H1 (cell line): ENCODE data around the gene LRR1. TPM values are rescaled to one million over a fixed set of nuclear protein-coding genes. Genes with fewer than 3 reads are reported as not detected.

Source experiments
- CBX8 ChIP-seq: fragments of 300-800, 300-1000 bp; sonication (generic); IDR thresholded peaks from 2 replicates; pipeline ENCODE4 v1.7.1; 2016; ENCODE audit warnings: low read depth, low read length, borderline replicate concordance
- SIN3A ChIP-seq, 2 experiments: IDR thresholded peaks in 1 of 2; conservative IDR thresholded peaks in 1 of 2; 2 replicates each; pipeline ENCODE4 v1.6.1; 2011 to 2012; ENCODE audit warnings: low read length in 2 of 2, improper control_type of control experiment in 1 of 2, low read depth in 1 of 2, mild to moderate bottlenecking in 1 of 2
- SRF ChIP-seq: IDR thresholded peaks from 2 replicates; pipeline ENCODE4 v1.6.1; 2011; ENCODE audit warnings: mild to moderate bottlenecking, low read depth, low read length, moderate library complexity
- polyA plus RNA-seq, 7 experiments: library from polyadenylated mRNA; depleted of rRNA in 3 of 7; stranded (reverse) in 5 of 7; unstranded in 2 of 7; fragments of >200 nt in 5 of 7; fragments of 200-250 nt in 2 of 7; gene quantifications; 1 replicate in 5 of 7; 2 replicates in 1 of 7; 4 replicates in 1 of 7; pipeline versions ENCODE4 v1.2.1 to v1.2.3, GENCODE V29; 2011 to 2013; ENCODE audit warnings: missing spikeins in 2 of 7, mixed read lengths in 2 of 7
- total RNA-seq: library from RNA; stranded (reverse); fragmentation: NEBNext Ultra II Directional; extraction: Animal tissue kit (Norgen Biotek cat#: 25700); gene quantifications from 2 replicates; pipeline ENCODE4 v1.2.1, GENCODE V29; 2021

The LRR1 gene
- total and polyA plus RNA-seq, 2 of the 8 experiments (the other 6 are each of a cell fraction or from before 2014, with no cell fraction given) = 30.7 to 37.5 TPM

- TF ChIP-seq SRF (no peak), SIN3A (conservative IDR thresholded peaks at IDR 0.05 in 1 of 2, IDR thresholded peaks at IDR 0.05 in 1 of 2; ENCODE audit: low read depth in 1 of 2, low read length in 2 of 2) (no peak), CBX8 (no peak)
Observed at GRCh38 chr14:49594347-49595091, 4.2 kb upstream of the LRR1 start (continued).
